SK-N-DZ (cell line): Measurements from ENCODE around the gene CRACR2B. TPM values are rescaled to one million over a fixed set of nuclear protein-coding genes. Genes with fewer than 3 reads are reported as not detected.

ENCODE experiments used
- DNase-seq: peaks from one replicate; pipeline ENCODE4 v3.0.0-alpha.2; 2015; ENCODE audit warnings: low spot score
- polyA plus RNA-seq, 2 experiments: library from polyadenylated mRNA; depleted of rRNA; stranded (reverse); fragments of >200 nt; gene quantifications; 2 replicates each; pipeline ENCODE4 v1.2.3, GENCODE V29; 2014

CRACR2B gene
- 25.4 and 33.1 TPM in 2 replicates for polyA plus RNA-seq (2014; cell fraction: cytosol; rRNA removed)
- 281 and 344 TPM in 2 replicates for polyA plus RNA-seq (2014; cell fraction: nucleus; rRNA removed)

GRCh38 chr11:827897-828192 is at the start of gene CRACR2B:
CRACR2B (plus strand) TSS chr11:827919; CDS start chr11:828608, 689 bp downstream.
- DNase-seq, result no peak

GRCh38 chr11:778976-779954 is 48.5 kb upstream of the CRACR2B start:
- no peak for DNase-seq

GRCh38 chr11:779955-780532 is 47.7 kb upstream of the CRACR2B start:
- DNase-seq, result no peak

- no peak for DNase-seq
Observed at GRCh38 chr11:782264-783174, 45.2 kb upstream of the CRACR2B start.

- DNase-seq, result peak; percentile 91
Observed at GRCh38 chr11:783581-784015, 44.1 kb upstream of the CRACR2B start.

DNA sequence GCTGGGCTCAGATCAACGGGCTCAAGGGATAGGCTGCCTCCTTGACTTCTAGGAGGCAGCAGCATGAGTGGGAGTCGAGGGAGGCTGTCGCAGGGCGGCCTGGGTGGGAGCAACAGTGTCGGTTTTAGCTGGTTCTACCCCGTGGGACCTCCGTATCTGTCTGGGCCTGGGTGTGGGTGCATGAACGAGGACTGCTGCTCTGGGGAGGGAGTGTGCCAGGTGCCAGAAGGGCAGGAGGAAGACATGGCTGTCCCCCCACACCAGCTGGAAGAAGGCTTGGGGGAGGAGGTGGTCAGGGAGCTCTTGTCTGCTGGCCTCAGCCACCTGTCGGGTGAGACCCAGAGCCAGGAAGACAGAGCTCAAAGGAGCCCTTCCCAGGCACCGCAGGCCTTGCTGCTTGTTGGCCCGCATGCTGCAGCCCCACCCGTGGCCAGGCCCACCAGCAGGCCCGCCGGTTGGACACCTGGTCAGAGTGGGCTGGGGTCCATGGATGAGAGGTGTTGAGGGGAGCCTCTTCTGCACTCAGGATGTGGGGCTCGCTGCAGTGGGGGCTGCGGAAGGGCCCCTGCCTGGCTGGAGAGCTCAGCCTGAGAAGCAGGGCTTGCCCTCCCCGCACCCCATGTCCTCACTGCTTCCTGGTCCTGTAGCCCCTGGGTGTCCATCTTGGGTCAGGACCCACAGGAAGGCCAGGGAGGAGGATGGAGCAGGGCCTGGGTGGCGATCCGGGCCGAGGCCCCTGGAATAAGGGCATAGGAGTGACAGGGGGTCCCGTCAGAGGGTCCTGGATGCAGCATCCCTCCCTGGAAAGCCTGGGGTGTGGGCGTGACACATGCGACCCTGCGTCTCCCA is 41.3 kb upstream of the CRACR2B start:
- DNase-seq, result no peak

- DNase-seq, result no peak
Observed at GRCh38 chr11:787084-787675, 40.5 kb upstream of the CRACR2B start.

- DNase-seq, result no peak
Observed at GRCh38 chr11:788009-788640, 39.6 kb upstream of the CRACR2B start.

- DNase-seq, result no peak
Observed at GRCh38 chr11:788953-789940, 38.5 kb upstream of the CRACR2B start.

- DNase-seq, result peak; percentile 72
Observed at GRCh38 chr11:789943-790342, 37.8 kb upstream of the CRACR2B start, which contains the start of gene CEND1. CEND1 (minus strand) TSS chr11:790090; CDS start chr11:788576, 1,514 bp downstream.

DNA sequence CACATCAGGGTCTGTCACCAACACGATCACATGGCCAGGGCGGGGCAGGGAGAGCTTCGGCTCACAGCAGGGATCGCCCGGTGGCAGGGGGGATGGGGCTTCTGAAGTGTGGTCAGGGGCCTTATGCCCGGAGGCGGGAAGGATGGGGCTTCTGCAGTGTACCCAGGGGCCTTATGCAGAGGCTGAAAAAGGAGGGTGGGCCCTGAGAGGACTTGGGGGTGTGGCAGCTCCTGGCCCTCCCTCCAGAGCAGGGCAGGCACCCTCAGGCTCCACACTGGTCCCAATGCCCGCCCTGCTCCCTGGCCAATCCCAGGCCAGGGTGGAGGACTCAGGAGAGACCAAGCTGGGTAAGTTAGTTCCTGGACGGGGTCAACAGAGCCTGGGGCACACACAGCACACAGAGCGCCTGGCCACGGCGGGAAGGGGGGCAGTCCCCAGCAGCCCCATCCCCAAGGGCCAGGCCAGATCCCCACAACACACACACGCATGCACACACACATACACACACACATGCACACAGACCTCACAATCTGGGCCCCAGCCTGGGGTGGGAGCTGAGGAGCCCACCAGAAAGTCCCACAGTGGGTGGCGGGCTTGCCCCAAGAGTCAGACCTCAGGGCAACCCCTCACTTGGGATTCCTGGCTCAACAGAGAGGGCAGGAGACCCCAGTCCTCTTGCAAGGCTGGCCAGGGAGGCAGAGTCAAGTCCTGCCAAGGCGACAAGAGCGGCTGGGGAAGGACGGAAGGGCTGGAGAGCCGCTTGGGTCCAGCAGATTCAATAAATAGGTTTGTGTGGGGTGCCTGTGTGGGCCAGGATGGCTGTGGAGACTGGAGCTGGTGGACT is 36.8 kb upstream of the CRACR2B start:
- DNase-seq, result peak; percentile 73

DNA sequence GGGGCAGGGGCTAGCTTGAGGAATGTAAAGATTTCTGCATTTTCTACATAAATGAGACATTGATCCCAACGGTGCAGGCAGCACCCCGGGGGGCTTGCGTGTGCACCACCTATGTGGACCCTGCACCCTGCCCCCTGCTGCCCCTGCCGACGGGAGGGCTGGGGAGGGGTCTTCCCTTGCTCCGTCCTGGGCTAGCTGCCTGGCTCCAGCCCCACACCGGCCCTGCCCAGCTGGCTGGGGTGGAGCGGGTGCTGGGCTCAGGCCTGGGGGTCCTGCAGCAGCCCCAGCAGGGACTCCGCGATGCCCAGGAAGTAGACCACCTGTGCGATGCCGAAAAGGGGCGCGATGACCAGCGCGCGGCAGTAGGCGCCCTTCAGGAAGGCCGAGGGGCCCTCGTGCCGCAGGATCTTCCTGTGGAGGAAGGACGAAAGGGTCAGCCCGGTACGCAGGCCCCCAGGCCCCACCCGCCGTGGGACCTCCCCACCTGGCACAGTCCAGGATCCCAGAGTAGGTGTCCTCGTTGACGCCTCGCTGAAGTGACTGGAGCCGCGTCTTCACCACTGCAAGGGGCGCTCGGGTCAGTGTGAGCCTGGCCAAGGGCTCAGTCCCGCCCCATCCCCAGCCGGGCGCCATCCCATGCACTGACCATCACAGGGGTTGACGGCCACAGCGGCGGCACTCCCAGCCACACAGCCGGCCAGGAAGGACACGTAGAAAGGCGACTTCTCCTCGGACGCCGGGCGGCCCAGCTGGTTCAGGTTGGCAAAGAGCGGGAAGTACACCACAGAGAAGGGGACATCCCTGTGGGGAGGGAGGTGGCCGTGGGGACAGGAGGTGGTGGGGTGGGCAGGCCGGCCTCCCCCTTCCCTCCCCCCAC is 35.8 kb upstream of the CRACR2B start:
- DNase-seq, result no peak

DNA sequence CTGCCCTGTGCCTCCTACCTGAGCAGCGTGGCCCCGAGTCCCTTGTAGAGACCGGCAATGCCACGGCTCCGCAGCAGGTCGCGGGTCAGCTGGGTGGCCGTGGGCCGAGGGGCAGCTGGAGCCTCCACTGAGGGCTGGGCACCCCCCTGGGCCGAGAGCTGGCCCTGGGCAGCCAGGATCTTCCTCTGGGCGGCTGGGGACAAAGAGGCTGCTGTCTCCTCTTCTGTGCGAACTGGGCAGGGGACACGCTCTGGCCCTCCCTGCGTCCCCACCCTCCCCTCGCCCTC is 35.2 kb upstream of the CRACR2B start:
- no peak for DNase-seq

- DNase-seq, result no peak
Observed at GRCh38 chr11:792873-793272, 34.8 kb upstream of the CRACR2B start.

DNA sequence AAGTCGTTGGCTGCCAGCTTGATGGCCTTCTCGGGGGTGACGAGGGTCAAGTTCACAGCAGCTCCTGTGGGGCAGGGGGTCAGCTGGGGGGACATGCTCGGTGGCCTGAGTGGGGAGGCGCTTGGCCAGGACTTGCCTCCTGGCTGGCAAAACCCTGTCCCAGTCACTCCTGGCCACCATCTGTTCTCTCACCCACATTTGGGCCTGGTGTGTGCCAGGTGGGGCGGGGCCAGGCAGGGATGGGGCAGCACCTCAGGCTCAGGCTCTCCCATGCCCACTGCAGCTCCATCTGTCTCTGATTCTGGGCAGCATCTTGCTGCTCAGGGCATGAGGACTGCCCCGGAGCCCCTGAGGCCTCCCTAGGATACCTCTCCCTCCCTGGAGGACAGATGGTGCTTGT is 34.2 kb upstream of the CRACR2B start:
- DNase-seq, result no peak

DNA sequence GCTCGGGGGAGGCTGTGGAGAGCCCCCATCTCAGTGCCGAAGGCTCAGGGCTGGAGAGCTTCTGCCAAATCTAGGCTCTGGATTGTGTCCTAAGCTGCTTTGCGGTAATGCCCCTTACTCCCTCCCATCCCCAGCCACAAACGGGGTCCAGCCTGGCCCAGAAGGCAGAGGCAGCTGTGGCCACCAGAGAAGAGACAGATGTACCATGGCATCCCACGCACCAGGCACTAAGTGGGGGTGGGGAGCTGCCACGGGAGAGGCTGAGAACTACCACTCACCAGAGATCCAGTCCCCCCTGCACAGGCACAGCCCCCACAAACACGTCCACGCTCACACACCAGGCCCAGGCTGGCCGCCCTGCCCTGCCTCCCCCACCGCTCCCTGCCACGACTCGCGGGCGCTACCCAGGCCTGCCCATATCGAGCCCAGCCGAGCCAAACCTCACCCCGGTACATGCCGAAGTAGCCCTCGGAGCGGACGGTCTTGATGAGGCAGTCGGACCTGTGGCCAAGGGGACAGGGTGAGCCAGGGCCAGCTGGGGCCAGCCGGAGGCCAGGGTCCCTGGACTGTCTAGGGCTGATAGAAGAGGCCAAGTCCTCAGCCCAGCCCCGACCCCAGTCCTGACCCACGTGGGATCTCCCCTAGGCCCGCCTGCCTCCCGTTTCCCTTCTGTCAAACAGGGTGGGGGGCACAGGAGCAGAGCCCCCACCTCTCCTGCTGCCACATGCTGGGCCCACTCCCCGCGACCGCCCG is 33.5 kb upstream of the CRACR2B start:
- no peak for DNase-seq
